ENCODE results near the gene SET.
"Not testable (repeated sequence)": the region's sequence is repeated elsewhere in the genome, so short reads cannot be mapped to it uniquely, and the experiment has no call there.

Gene SET

GRCh38 chr9:128689820-128690683 lies 1.0 kb downstream of the SET start:
- no peak for TF ChIP-seq CTCF (conservative IDR thresholded peaks at IDR 0.05)
- peak; percentile 51 for TF ChIP-seq ZFX (IDR thresholded peaks at IDR 0.05)
- H3K27ac ChIP-seq, result peak overlapping the region; percentile 93

GRCh38 chr9:128690684-128691034 lies 1.6 kb downstream of the SET start:
- TF ChIP-seq CTCF (conservative IDR thresholded peaks at IDR 0.05), result no peak
- TF ChIP-seq ZFX (IDR thresholded peaks at IDR 0.05), result no peak
- H3K27ac ChIP-seq, result peak overlapping the region; percentile 93

GRCh38 chr9:128693738-128694137 lies 4.7 kb downstream of the SET start:
- H3K27ac ChIP-seq, result not testable (repeated sequence)

GRCh38 chr9:128694344-128694743 lies 5.3 kb downstream of the SET start:
- H3K27ac ChIP-seq, result no peak overlapping the region
- TF ChIP-seq CTCF (conservative IDR thresholded peaks at IDR 0.05), result no peak
- no peak for TF ChIP-seq ZFX (IDR thresholded peaks at IDR 0.05)

- TF ChIP-seq CTCF (conservative IDR thresholded peaks at IDR 0.05) (no peak), ZFX (IDR thresholded peaks at IDR 0.05) (no peak)
- H3K27ac ChIP-seq, result no peak overlapping the region
These were observed 8.1 kb downstream of the SET start for GRCh38 chr9:128696923-128697707.

GRCh38 chr9:128699096-128699795 lies 10.2 kb downstream of the SET start:
- not testable (repeated sequence) for H3K27ac ChIP-seq

GRCh38 chr9:128701227-128701854 lies 12.3 kb downstream of the SET start:
- H3K27ac ChIP-seq, result no peak overlapping the region
- TF ChIP-seq ZFX (IDR thresholded peaks at IDR 0.05) (no peak), CTCF (conservative IDR thresholded peaks at IDR 0.05) (no peak)

Data from C4-2B (cell line).